HepG2 (cell line): ENCODE data around the gene SP9. TPM values are rescaled to one million over a fixed set of nuclear protein-coding genes. Genes with fewer than 3 reads are reported as not detected.
A peak's percentile ranks its signal among the peaks of the same experiment; 100 is the strongest.

Source experiments
- ATAC-seq: fragments of 200-7000 bp; cut with Tn5 transposase; 3 replicates; pipeline ENCODE4 v1.9.1; 2020; ENCODE audit warnings: mild to moderate bottlenecking, moderate library complexity
- BruUV-seq: library from RNA; stranded (reverse); fragments of 400-500 nt; replicated peaks from 2 replicates; lab custom pipeline; 2021; lab: Mats Ljungman, UMichigan
- CTCF ChIA-PET: fragments of 300-600 bp; formaldehyde crosslinking; extraction: SDS; loops from one replicate; lab custom pipeline; 2021; ENCODE audit warnings: low total read pairs, inconsistent platforms, low intra/inter-chr PET ratio; lab: Yijun Ruan, JAX
- POLR2A ChIA-PET: fragments of 350-600 bp; sonication (Branson Sonifier 250); formaldehyde crosslinking; loops from one replicate; lab custom pipeline; 2020; ENCODE audit warnings: antibody characterized with exemption, inconsistent platforms; lab: Yijun Ruan, JAX
- DNase-seq: peaks from one replicate; pipeline ENCODE4 v3.0.0-alpha.2; 2015; ENCODE audit warnings: low spot score
- FAIRE-seq: peaks from 3 replicates; lab custom pipeline; 2011; peaks lifted over from hg19 to GRCh38; lab: Jason Lieb, UNC
- H2AFZ ChIP-seq: one replicate; pipeline ENCODE4 v1.6.1; 2011; ENCODE audit warnings: low read length, inconsistent platforms
- H3K27ac ChIP-seq: fragments of 300-600 bp; 3 replicates; pipeline ENCODE4 v1.8.0; 2011; ENCODE audit warnings: mixed run types, mild to moderate bottlenecking, mixed read lengths, low read length, inconsistent platforms; ENCODE audit not compliant: insufficient read depth; ENCODE audit errors: extremely low read length
- H3K27me3 ChIP-seq, 2 experiments: fragments of 200-600 bp in 1 of 2; 2 replicates in 1 of 2; 3 replicates in 1 of 2; pipeline versions ENCODE4 v1.6.0 to v1.8.0; 2011; ENCODE audit warnings: low read length in 2 of 2, mild to moderate bottlenecking in 2 of 2, moderate library complexity in 2 of 2, inconsistent platforms in 1 of 2; ENCODE audit not compliant: insufficient read depth in 2 of 2, control insufficient read depth in 1 of 2
- H3K36me3 ChIP-seq, 2 experiments: fragments of 200-600 bp in 1 of 2; replicated peaks in 1 of 2; 2 replicates in 1 of 2; 3 replicates in 1 of 2; pipeline versions ENCODE4 v1.5.1 to v1.8.0; 2011; ENCODE audit warnings: low read length in 2 of 2, inconsistent platforms in 1 of 2; ENCODE audit not compliant: insufficient read depth in 2 of 2, control insufficient read depth in 1 of 2
- H3K4me1 ChIP-seq: 2 replicates; pipeline ENCODE4 v1.5.1; 2012; ENCODE audit warnings: low read length, inconsistent platforms; ENCODE audit not compliant: insufficient read depth
- H3K4me2 ChIP-seq: 2 replicates; pipeline ENCODE4 v1.6.0; 2011; ENCODE audit warnings: low read depth, low read length, inconsistent platforms
- H3K4me3 ChIP-seq, 3 experiments: fragments of 200-600 bp in 1 of 3; sonication (generic), shearing (Covaris generic) in 1 of 3; replicated peaks in 1 of 3; 2 replicates each; pipeline ENCODE4 v1.5.1; 2011 to 2016; ENCODE audit warnings: low read length in 3 of 3, inconsistent platforms in 2 of 3, low read depth in 2 of 3, mild to moderate bottlenecking in 2 of 3, control low read depth in 1 of 3, mixed read lengths in 1 of 3; ENCODE audit not compliant: insufficient read depth in 1 of 3
- H3K79me2 ChIP-seq: one replicate; pipeline ENCODE4 v1.6.1; 2011; ENCODE audit warnings: low read length, inconsistent platforms; ENCODE audit not compliant: insufficient read depth
- H3K9ac ChIP-seq: 2 replicates; pipeline ENCODE4 v1.6.0; 2011; ENCODE audit warnings: mild to moderate bottlenecking, low read depth, low read length, inconsistent platforms; ENCODE audit not compliant: insufficient read depth
- H3K9me3 ChIP-seq: 2 replicates; pipeline ENCODE4 v1.5.1; 2012; ENCODE audit warnings: mild to moderate bottlenecking, low read length
- H4K20me1 ChIP-seq: 2 replicates; pipeline ENCODE4 v1.6.0; 2011; ENCODE audit warnings: inconsistent platforms, mild to moderate bottlenecking, low read length, moderate library complexity; ENCODE audit not compliant: insufficient read depth
- BCLAF1 ChIP-seq: fragments of 450-650 bp; IDR thresholded peaks from 2 replicates; pipeline ENCODE4 v1.6.1; 2017; ENCODE audit warnings: mild to moderate bottlenecking
- CBX2 ChIP-seq, 2 experiments: fragments of 200-600 bp in 1 of 2; sonication (generic); formaldehyde crosslinking in 1 of 2; IDR thresholded peaks; 2 replicates each; pipeline versions ENCODE4 v1.7.0 to v1.8.1; 2018 to 2022; ENCODE audit warnings: low read depth in 2 of 2, low read length in 1 of 2, mild to moderate bottlenecking in 1 of 2, missing genetic modification reagents in 1 of 2
- CENPT ChIP-seq: sonication (generic); formaldehyde crosslinking; IDR thresholded peaks from 2 replicates; pipeline ENCODE4 v1.8.0; 2022; ENCODE audit warnings: low read depth, mild to moderate bottlenecking, moderate library complexity, missing genetic modification reagents
- FOXP1 ChIP-seq, 2 experiments: fragments of 450-650 bp in 1 of 2; IDR thresholded peaks; 2 replicates each; pipeline ENCODE4 v1.6.1; 2017 to 2018; ENCODE audit warnings: antibody characterized with exemption in 1 of 2
- HNRNPLL ChIP-seq: fragments of 200-400 bp; formaldehyde crosslinking; IDR thresholded peaks from 2 replicates; pipeline ENCODE4 v1.6.1; 2017; ENCODE audit warnings: mild to moderate bottlenecking, low read depth, low read length; ENCODE audit not compliant: poor library complexity, severe bottlenecking
- RNF2 ChIP-seq: fragments of 450-650 bp; conservative IDR thresholded peaks from 2 replicates; pipeline ENCODE4 v1.6.1; 2016; ENCODE audit warnings: low read depth
- SOX13 ChIP-seq, 3 experiments: fragments of 450-650 bp in 1 of 3; sonication (generic) in 1 of 3; formaldehyde crosslinking in 1 of 3; IDR thresholded peaks in 2 of 3; conservative IDR thresholded peaks in 1 of 3; 2 replicates each; pipeline versions ENCODE4 v1.5.0 to v1.6.1; 2016 to 2020; ENCODE audit warnings: antibody characterized with exemption in 1 of 3, mild to moderate bottlenecking in 1 of 3, missing compliant biosample characterization in 1 of 3, missing genetic modification reagents in 1 of 3, moderate library complexity in 1 of 3
- UBTF ChIP-seq: sonication (generic); formaldehyde crosslinking; IDR thresholded peaks from 2 replicates; pipeline ENCODE4 v1.4.0; 2020; ENCODE audit warnings: mild to moderate bottlenecking, missing genetic modification reagents
- ZFP36 ChIP-seq: fragments of 150-350 bp; IDR thresholded peaks from 2 replicates; pipeline ENCODE4 v1.6.1; 2018; ENCODE audit warnings: borderline replicate concordance, low read length, low read depth; ENCODE audit not compliant: partially characterized antibody
- ZNF772 ChIP-seq: sonication (generic); formaldehyde crosslinking; IDR thresholded peaks from 2 replicates; pipeline ENCODE4 v1.5.0; 2020; ENCODE audit warnings: mild to moderate bottlenecking, missing genetic modification reagents
- ZNF775 ChIP-seq: sonication (generic); formaldehyde crosslinking; IDR thresholded peaks from 2 replicates; pipeline ENCODE4 v1.4.0; 2020; ENCODE audit warnings: missing genetic modification reagents, mild to moderate bottlenecking, moderate library complexity, borderline replicate concordance
- WGBS: methylation state at CpG from one replicate; pipeline ENCODE4 v1.1.6; 2017; ENCODE audit warnings: low lambda C conversion rate; 5-methylcytosine and 5-hydroxymethylcytosine counted together
- in situ Hi-C: cut with HindIII; loops from 2 replicates; pipeline ENCODE4 v1.10.0; 2017; ENCODE audit warnings: low pct_unique_long_range_greater_than_20kb; ENCODE audit not compliant: extremely low pct_ligation_motif_present
- intact Hi-C: fragments of 100-400 bp; cut with micrococcal nuclease; formaldehyde crosslinking; loops from one replicate; pipeline ENCODE4 v1.10.0; 2022; ENCODE audit not compliant: unreplicated experiment
- polyA plus RNA-seq, 8 experiments: library from polyadenylated mRNA; depleted of rRNA in 3 of 8; stranded (reverse) in 7 of 8; unstranded in 1 of 8; fragments of >200 nt; fragmentation: Illumina TruSeq in 4 of 8; extraction: Trizol in 4 of 8; gene quantifications; 2 replicates each; pipeline versions ENCODE4 v1.2.1 to v1.2.3, GENCODE V29; 2011 to 2016; ENCODE audit warnings: low read depth in 4 of 8, missing spikeins in 1 of 8, mixed read lengths in 1 of 8; ENCODE audit not compliant: insufficient read depth in 1 of 8
- total RNA-seq, 5 experiments: library from RNA; depleted of rRNA; stranded (reverse); fragments of >200 nt; fragmentation: Illumina TruSeq; extraction: Trizol; gene quantifications; 2 replicates each; pipeline ENCODE4 v1.2.3, GENCODE V29; 2016; ENCODE audit warnings: low read depth in 1 of 5

The SP9 gene
- total and polyA plus RNA-seq, 2 of the 13 experiments (the other 11 are each of a cell fraction or from before 2014, with no cell fraction given) = not detected

- 0 out of 2 replicates have a peak, but pooled peaks have one; percentile 3 for TF ChIP-seq ZNF772 (CRISPR knock-in tag)
Observed at GRCh38 chr2:174341995-174342685, 7.4 kb downstream of the SP9 start (continued).

GRCh38 chr2:174342686-174343342, 8.1 kb downstream of the SP9 start:
- peaks cover 20 to 69% of the 10 kb centered on the region in 2 experiments; a peak in 4 of 5 replicates for H3K27me3 ChIP-seq
- no peak overlapping the region for H2AFZ ChIP-seq
- intact Hi-C loops = loop anchor here (5.0 kb wide), 2 partner anchors 206 to 376 kb away; partner anchors contain the start of gene SP3
- H3K4me3 ChIP-seq = peak overlapping the region; percentile 9 to 69 (median 48); a peak in 5 of 6 replicates
- no peak overlapping the region for H3K9ac ChIP-seq
- no peaks in the 10 kb centered on the region for H3K79me2 ChIP-seq
- no TSS peak for BruUV-seq
- H4K20me1 ChIP-seq = no peaks in the 10 kb centered on the region; the same call in 1 of the 2 replicates
- WGBS = 3% methylated on average over 28 of the region's 29 CpGs
- peaks cover 52% of the 10 kb centered on the region for H3K4me1 ChIP-seq
- no peaks in the 10 kb centered on the region for H3K9me3 ChIP-seq
- ATAC-seq = peak; percentile 29
- H3K27ac ChIP-seq = no peak overlapping the region
- ChIA-PET POLR2A (no interaction called here), CTCF (interaction anchor here (0.9 to 3.6 kb wide), 3 partner anchors 185 to 458 kb away, joined by 3 to 48 read pairs (median 12); no protein-coding TSS in a partner anchor)
- no peak for FAIRE-seq
- TF ChIP-seq HNRNPLL = peak; percentile 41
- TF ChIP-seq RNF2 = peak; percentile 91
- no peak for TF ChIP-seq FOXP1 (IDR thresholded peaks at IDR 0.05)
- TF ChIP-seq FOXP1 (CRISPR knock-in tag; IDR thresholded peaks at IDR 0.05) = no peak
- TF ChIP-seq CENPT = no peak
- peak; percentile 100 for TF ChIP-seq CBX2 (IDR thresholded peaks at IDR 0.05; ENCODE audit: low read depth, low read length)
- no peak for TF ChIP-seq CBX2 (CRISPR knock-in tag; IDR thresholded peaks at IDR 0.05; ENCODE audit: low read depth)
- TF ChIP-seq BCLAF1 = no peak
- TF ChIP-seq SOX13 (IDR thresholded peaks at IDR 0.05) = peak; percentile 62; the same call in 1 of the 2 replicates
- no peak for TF ChIP-seq SOX13 (CRISPR knock-in tag; conservative IDR thresholded peaks at IDR 0.05 in 1 of 2, IDR thresholded peaks at IDR 0.05 in 1 of 2)
- TF ChIP-seq UBTF (CRISPR knock-in tag) = peak; percentile 59; the same call in 1 of the 2 replicates
- TF ChIP-seq ZNF775 (CRISPR knock-in tag) = no peak
- TF ChIP-seq ZFP36 = peak; percentile 15
- TF ChIP-seq, all 625 proteins: peak for 6
- Histone ChIP-seq H3K36me3 (no peaks in the 10 kb centered on the region; a peak in 1 of 5 replicates), H3K4me2 (peak overlapping the region; percentile 77)
- no peak for DNase-seq
- in situ Hi-C loops = loop anchor here (5.0 to 10.0 kb wide), 4 partner anchors 186 to 941 kb away; no protein-coding TSS in a partner anchor
